ENCODE data around the gene CERS1. TPM values are rescaled to one million over a fixed set of nuclear protein-coding genes. Genes with fewer than 3 reads are reported as not detected.
"Not testable (repeated sequence)": the region's sequence is repeated elsewhere in the genome, so short reads cannot be mapped to it uniquely, and the experiment has no call there.

Gene CERS1
- total RNA-seq, 1 donor from 2014 or later = 5.6 TPM

DNA sequence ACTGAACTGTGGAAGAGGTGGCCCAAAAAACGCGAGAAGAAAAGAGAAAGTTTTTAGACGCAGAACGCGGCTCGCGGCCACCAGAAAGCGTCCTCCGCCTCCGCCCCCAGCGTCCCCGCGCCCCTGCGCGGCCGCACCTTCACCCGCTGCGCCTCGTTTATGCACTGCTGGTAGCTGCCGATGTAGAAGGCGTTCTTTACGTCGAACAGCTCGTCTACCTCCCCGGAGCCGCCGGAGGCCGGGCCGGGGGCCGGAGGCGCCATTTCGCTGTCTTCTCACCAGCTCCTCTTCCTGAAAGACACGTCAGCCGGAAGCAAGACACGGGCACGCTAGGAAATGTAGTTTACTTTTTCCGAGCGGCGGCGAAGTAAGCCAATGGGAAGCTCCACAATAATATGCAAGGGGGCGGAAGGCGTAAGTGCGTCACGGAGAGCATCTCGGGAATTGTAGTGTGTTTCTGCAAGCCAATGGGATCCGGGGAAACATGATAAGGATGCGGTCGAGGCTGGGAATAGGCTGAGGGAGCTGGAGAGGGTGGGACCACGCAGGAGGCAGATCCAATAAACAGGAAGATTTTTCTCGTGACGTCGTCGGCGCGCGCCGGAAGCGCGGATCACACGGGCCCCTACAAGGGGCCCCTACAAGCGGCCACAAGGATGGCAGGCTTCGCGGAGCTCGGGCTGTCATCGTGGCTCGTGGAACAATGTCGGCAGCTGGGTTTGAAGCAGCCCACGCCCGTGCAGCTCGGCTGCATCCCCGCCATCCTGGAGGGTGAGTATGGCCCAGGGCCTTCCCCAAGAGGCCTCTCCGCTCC, 23.3 kb upstream of the CERS1 start, which contains the start of the genes COPE and DDX49:
Gene COPE, minus strand, starts transcription at position 302 of the 814 bp plus-strand sequence. Its CDS starts 39 bp downstream, at position 263.
Gene DDX49, plus strand, starts transcription at position 630 of the 814 bp plus-strand sequence. Its CDS starts 27 bp downstream, at position 657.
- DNase-seq (ENCODE audit: low read depth in 2 of 2) = peak; percentile 100

DNA sequence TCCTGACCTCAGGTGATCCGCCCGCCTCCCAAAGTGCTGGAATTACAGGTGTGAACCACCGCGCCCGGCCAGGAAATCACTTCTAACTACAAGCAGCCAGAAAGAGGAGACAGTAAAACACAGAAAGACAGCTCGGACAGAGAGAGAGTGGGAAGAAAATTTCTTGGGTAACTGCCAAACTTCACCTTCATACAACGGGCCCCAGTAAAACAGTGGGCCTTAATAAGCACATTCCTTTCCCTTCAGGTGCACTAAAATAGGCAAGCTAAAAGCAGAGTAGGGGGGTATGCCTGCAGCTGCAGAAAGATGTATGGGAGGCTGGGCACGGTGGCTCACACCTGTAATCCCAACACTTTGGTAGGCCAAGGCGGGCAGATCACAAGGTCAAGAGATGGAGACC, 21.6 kb upstream of the CERS1 start:
- not testable (repeated sequence) for DNase-seq (ENCODE audit: low read depth in 2 of 2)

DNA sequence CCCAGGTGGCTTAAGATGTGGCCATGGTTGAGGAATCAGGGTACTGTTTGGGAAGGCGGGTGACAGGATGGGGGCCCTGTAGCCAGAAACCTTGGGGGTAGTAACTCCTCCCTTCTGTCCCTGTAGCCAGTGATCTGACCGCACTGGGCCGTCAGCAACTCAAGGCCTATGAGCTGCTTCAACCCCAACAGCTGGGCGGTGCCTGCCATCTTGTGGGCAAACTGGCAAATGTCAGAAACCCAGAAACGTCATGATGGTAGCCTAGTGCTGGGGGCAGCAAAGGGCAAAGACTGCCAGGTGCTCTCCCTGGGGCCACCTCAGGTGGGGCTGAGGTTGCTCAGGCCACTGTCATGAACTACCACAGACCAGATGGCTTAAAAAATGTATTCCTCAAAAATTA, 19.7 kb upstream of the CERS1 start:
- DNase-seq (ENCODE audit: low read depth in 2 of 2) = peak; percentile 66 to 73

GRCh38 chr19:18913466-18913865, 17.5 kb upstream of the CERS1 start:
- no peak for DNase-seq (ENCODE audit: low read depth in 2 of 2)

GRCh38 chr19:18912933-18913332, 17.0 kb upstream of the CERS1 start:
- no peak for DNase-seq (ENCODE audit: low read depth in 2 of 2)

GRCh38 chr19:18910801-18911436, 15.0 kb upstream of the CERS1 start:
- DNase-seq (ENCODE audit: low read depth in 2 of 2) = no peak

GRCh38 chr19:18910010-18910409, 14.1 kb upstream of the CERS1 start:
- no peak for DNase-seq (ENCODE audit: low read depth in 2 of 2)

DNA sequence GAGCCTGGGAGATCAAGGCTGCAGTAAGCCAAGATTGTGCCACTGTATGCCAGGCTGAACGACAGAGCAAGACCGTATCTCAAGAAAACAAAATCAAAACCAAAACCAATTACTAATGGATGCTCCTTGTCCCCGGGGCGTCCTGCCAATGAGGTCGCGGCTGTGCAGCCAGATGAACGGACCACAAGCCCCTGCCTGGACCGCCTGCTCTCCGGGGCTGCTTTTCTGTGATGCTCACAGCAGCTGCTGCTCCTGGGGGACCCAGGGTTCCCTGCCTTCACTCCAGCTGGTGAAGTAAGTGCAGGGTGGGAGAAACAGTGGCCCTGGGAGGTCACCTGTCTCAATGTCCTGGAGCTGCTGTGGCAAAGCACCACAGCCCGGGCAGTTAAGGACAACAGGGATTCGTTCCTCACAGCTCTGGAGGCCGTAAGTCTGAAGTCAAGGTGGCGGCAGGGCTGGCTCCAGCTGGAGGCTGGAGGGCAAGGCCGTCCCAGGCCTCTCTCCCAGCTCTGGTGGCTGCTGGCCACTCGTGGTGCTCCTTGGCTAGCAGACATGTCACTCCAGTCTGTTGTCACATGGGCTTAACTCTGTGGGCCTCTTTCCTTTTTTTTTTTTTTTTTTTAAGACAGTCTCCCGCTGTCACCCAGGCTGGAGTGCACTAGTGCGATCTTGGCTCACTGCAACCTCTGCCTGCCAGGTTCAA, 13.1 kb upstream of the CERS1 start:
- DNase-seq (ENCODE audit: low read depth in 2 of 2) = no peak

DNA sequence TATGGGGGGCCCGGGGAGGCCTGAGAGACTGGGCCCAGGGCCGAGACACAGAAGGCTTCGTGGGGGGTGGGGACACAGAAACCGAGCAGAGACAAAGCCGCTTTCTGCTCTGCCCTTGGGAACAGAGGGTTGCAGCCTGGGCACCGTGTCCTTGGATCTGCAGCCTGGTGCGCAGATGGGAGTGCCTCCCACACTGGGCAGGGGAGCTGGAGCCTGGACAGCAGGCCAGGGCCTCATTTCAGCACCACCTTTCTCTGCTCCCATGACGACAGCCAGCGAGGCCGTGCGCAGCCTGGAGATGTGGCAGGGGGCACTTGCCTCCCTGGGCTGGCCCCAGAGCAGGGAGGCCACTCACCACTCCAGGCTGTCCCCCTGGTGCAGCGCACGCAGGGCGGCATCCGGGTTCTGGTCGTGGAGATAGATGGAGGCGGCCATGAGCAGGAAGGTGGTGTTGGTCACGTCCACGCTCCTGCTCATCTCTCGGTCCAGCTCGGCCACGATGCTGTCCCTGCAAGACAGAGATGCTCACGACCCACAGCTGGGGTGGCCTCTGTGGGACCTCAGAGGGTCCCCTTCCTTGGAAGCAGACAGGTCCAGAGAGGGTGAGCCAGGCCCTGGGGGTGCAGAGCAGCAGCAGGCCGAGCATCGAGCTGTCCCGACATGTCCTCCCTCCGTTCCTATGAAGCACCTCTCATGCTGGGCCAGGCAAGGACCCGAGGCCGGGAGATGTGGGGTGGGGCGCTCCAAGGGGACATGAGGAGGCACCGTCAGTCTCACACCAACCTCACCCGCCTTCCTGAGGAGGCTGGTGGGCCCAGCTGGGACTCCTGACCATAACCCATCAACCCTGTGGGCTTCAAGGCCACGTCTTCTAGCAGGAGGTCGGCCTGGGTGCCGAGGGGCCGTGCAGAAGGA, 10.9 kb upstream of the CERS1 start:
- no peak for DNase-seq (ENCODE audit: low read depth in 2 of 2)

- DNase-seq (ENCODE audit: low read depth in 2 of 2) = no peak
These were observed 9.7 kb upstream of the CERS1 start for GRCh38 chr19:18905513-18906236.

GRCh38 chr19:18905058-18905456, 9.1 kb upstream of the CERS1 start:
- DNase-seq (ENCODE audit: low read depth in 2 of 2) = no peak

DNA sequence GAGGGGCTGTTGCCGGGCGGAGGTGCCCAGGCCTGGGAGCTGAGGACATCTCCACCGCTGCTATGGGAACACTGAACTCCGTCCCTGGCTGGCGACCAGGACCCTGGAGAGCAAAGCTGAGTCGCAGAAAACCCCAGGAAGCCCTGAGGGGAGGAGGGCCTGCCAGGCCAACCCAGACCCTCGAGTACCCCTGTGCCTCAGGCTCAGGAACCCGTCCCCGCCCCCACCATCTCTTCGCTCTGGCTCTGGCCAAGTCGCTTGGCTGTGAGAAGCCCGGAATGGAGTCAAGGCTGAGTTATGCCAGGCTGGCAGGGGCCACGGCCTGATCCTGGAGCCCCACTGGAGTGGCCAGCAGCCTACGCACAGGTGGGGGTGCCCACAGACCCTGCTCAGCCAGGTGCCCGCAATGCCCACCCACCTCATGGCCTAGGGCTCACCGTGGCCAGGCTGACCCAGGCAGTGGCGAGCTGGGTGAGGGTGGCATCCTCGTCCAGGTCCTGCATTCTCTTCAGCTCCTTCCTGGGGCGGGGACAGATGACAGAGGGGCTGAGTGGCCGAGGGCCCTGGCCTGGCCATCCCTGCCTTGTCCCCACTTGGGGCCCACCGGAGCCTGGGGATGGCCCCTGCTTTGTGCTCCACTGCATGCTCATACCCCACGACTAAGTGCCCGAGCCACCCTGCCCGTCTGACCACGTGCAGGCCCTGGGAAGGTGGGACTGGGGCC, 8.5 kb upstream of the CERS1 start:
- DNase-seq (ENCODE audit: low read depth in 2 of 2) = no peak

DNA sequence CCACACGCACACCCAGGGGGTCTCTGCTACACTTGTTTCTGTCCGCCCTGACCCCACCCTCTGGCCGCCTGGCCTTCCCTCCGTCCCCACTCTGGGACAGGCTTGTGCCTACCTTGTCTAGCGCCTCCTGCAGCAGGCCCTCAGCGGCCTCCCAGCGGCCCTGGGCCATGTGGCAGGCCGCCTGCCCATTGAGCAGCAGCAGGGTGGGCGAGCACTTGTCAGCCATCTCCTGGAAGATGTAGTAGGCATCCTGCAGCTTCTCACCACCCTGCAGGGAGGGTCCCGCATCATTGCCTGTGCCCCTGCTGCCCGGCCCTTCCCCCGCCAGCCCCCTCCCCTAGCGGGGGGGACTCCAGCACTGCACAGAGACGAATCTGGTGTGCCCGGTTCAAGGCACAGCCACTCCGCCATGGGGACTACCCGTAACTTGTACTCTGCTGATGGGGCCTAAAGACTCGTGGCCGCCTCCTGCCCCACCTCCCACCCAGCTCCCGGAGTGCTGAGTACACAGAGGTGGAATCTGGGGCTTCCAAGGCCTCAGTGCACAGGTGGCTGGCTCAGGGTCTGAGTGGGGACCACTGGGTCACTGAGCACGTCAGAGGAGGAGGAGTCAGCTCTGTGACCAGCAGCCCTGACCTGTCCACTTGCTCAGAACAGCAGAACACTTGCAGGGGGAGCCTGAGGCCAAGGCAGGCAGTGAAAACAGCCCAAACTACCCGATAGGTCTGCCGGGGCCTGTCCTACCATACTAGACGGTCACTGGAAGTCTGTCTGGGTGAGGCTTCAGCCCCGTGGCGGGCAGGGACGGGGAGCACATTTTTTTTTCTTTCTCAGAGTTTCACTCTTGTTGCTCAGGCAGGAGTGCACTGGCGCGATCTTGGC, 7.4 kb upstream of the CERS1 start:
- no peak for DNase-seq (ENCODE audit: low read depth in 2 of 2)

GRCh38 chr19:18902519-18902918, 6.6 kb upstream of the CERS1 start:
- DNase-seq (ENCODE audit: low read depth in 2 of 2) = not testable (repeated sequence)

DNA sequence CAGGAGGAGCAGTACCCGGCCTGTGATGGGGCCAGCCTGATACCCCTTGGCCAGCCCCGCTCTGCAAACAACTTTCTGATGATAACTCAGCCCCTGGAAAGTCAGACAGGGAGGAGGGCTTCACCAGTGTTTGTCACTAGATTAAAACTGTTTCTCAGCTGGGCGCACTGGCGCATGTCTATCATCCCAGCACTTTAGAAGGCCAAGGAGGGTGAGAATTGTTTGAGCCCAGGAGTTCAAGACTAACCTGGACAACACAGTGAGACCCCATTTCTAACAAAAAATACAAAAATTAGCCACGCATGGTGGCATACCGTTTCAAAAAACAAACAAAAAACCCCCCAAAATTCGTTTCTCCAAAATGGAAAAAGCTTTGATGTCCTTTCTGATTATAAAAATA, 5.5 kb upstream of the CERS1 start:
- DNase-seq (ENCODE audit: low read depth in 2 of 2) = no peak

- DNase-seq (ENCODE audit: low read depth in 2 of 2) = no peak
These were observed 4.9 kb upstream of the CERS1 start for GRCh38 chr19:18900700-18901481.

GRCh38 chr19:18899624-18900560, 3.9 kb upstream of the CERS1 start:
- DNase-seq (ENCODE audit: low read depth in 2 of 2) = no peak
